Hepatocyte (in vitro differentiated cells): ENCODE measurements around the gene CELSR1. TPM values are rescaled to one million over a fixed set of nuclear protein-coding genes. Genes with fewer than 3 reads are reported as not detected.

Source experiments
- DNase-seq: peaks from one replicate; pipeline ENCODE4 v3.0.0-alpha.2; 2016; ENCODE audit warnings: low spot score
- H2AFZ ChIP-seq: fragments of 200-600 bp; sonication (generic); 2 replicates; pipeline ENCODE4 v1.6.0; 2016; ENCODE audit warnings: antibody characterized with exemption, mild to moderate bottlenecking
- H3K27ac ChIP-seq: fragments of 200-600 bp; sonication (generic); 2 replicates; pipeline ENCODE4 v1.5.1; 2016; ENCODE audit warnings: mild to moderate bottlenecking
- H3K27me3 ChIP-seq: fragments of 200-600 bp; sonication (generic); 2 replicates; pipeline ENCODE4 v1.6.1; 2016
- H3K36me3 ChIP-seq: fragments of 200-600 bp; sonication (generic); replicated peaks from 2 replicates; pipeline ENCODE4 v1.5.1; 2016; ENCODE audit warnings: low read depth; ENCODE audit not compliant: insufficient read depth
- H3K4me1 ChIP-seq: fragments of 200-600 bp; sonication (generic); 2 replicates; pipeline ENCODE4 v1.5.1; 2016; ENCODE audit warnings: mild to moderate bottlenecking, moderate library complexity; ENCODE audit not compliant: insufficient read depth
- H3K4me2 ChIP-seq: fragments of 200-600 bp; sonication (generic); 2 replicates; pipeline ENCODE4 v1.6.0; 2016
- H3K4me3 ChIP-seq: fragments of 200-600 bp; sonication (generic); 2 replicates; pipeline ENCODE4 v1.5.1; 2016; ENCODE audit warnings: mild to moderate bottlenecking
- H3K79me2 ChIP-seq: fragments of 200-600 bp; sonication (generic); 2 replicates; pipeline ENCODE4 v1.6.0; 2017; ENCODE audit warnings: mild to moderate bottlenecking
- H3K9me2 ChIP-seq: fragments of 200-600 bp; sonication (generic); replicated peaks from 2 replicates; pipeline ENCODE4 v1.6.0; 2017; ENCODE audit warnings: mild to moderate bottlenecking; ENCODE audit not compliant: insufficient read depth
- H3K9me3 ChIP-seq: fragments of 200-600 bp; sonication (generic); 2 replicates; pipeline ENCODE4 v1.5.1; 2016; ENCODE audit warnings: low read depth, mild to moderate bottlenecking
- H4K20me1 ChIP-seq: fragments of 200-600 bp; sonication (generic); 2 replicates; pipeline ENCODE4 v1.6.0; 2016; ENCODE audit warnings: mild to moderate bottlenecking; ENCODE audit not compliant: insufficient read depth, poor library complexity, severe bottlenecking
- CTCF ChIP-seq: fragments of 200-600 bp; sonication (generic); IDR thresholded peaks from 2 replicates; pipeline ENCODE4 v1.5.1; 2016; ENCODE audit warnings: antibody characterized with exemption, mild to moderate bottlenecking; ENCODE audit not compliant: poor library complexity
- EZH2 ChIP-seq: fragments of 200-600 bp; sonication (generic); IDR thresholded peaks from 2 replicates; pipeline ENCODE4 v1.6.1; 2016; ENCODE audit warnings: antibody characterized with exemption, mild to moderate bottlenecking, borderline replicate concordance
- EZH2phosphoT487 ChIP-seq: fragments of 200-600 bp; sonication (generic); IDR thresholded peaks from one replicate; pipeline ENCODE4 v1.6.1; 2018; ENCODE audit warnings: antibody characterized with exemption, mild to moderate bottlenecking, low read depth, moderate library complexity; ENCODE audit not compliant: unreplicated experiment, severe bottlenecking
- WGBS: methylation state at CpG from one replicate; pipeline ENCODE4 v1.1.6; 2016; ENCODE audit warnings: low lambda C conversion rate; ENCODE audit errors: missing lambda C conversion rate; 5-methylcytosine and 5-hydroxymethylcytosine counted together
- polyA plus RNA-seq: library from polyadenylated mRNA; unstranded; fragments of >200 nt; fragmentation: Nextera tagmentation; extraction: Ambion mirVana; gene quantifications from 2 replicates; pipeline ENCODE4 v1.2.1, GENCODE V29; 2016
- total RNA-seq: library from RNA; depleted of rRNA; stranded (reverse); fragments of >200 nt; gene quantifications from 2 replicates; pipeline ENCODE4 v1.2.3, GENCODE V29; 2014

The CELSR1 gene
- total and polyA plus RNA-seq, 2 experiments from 2014 or later: 3.0 to 8.7 TPM

- peaks cover 28% of the 10 kb centered on the region for H3K4me1 ChIP-seq
- no peaks in the 10 kb centered on the region for H3K27me3 ChIP-seq
- no peaks in the 10 kb centered on the region for H3K36me3 ChIP-seq
- H4K20me1 ChIP-seq: no peaks in the 10 kb centered on the region
- H2AFZ ChIP-seq: no peak overlapping the region
- TF ChIP-seq CTCF (no peak), EZH2phosphoT487 (no peak), EZH2 (no peak)
- H3K9me3 ChIP-seq: peaks cover 5% of the 10 kb centered on the region
- H3K79me2 ChIP-seq: no peaks in the 10 kb centered on the region
- 28% methylated on average over 27 of the region's 27 CpGs for WGBS
- DNase-seq: peak; percentile 89
- H3K27ac ChIP-seq: peak overlapping the region; percentile 93
- H3K9me2 ChIP-seq: no peaks in the 10 kb centered on the region
- H3K4me3 ChIP-seq: no peak overlapping the region
- H3K4me2 ChIP-seq: peak overlapping the region; percentile 63
Observed at GRCh38 chr22:46377525-46378425, 159.6 kb downstream of the CELSR1 start.

GRCh38 chr22:46376908-46377524, 160.4 kb downstream of the CELSR1 start:
- H3K27ac ChIP-seq: peak overlapping the region; percentile 93
- H3K79me2 ChIP-seq: no peaks in the 10 kb centered on the region
- peaks cover 5% of the 10 kb centered on the region for H3K9me3 ChIP-seq
- no peaks in the 10 kb centered on the region for H3K27me3 ChIP-seq
- WGBS: 86% methylated on average over 19 of the region's 19 CpGs
- no peaks in the 10 kb centered on the region for H3K36me3 ChIP-seq
- TF ChIP-seq EZH2phosphoT487 (no peak), CTCF (no peak), EZH2 (no peak)
- no peak overlapping the region for H2AFZ ChIP-seq
- H4K20me1 ChIP-seq: no peaks in the 10 kb centered on the region
- peaks cover 28% of the 10 kb centered on the region for H3K4me1 ChIP-seq
- no peak overlapping the region for H3K4me2 ChIP-seq
- no peak overlapping the region for H3K4me3 ChIP-seq
- DNase-seq: no peak
- no peaks in the 10 kb centered on the region for H3K9me2 ChIP-seq

GRCh38 chr22:46376111-46376510, 161.3 kb downstream of the CELSR1 start:
- Histone ChIP-seq H3K79me2 (no peaks in the 10 kb centered on the region), H3K27me3 (no peaks in the 10 kb centered on the region), H3K36me3 (no peaks in the 10 kb centered on the region), H3K27ac (no peak overlapping the region), H2AFZ (no peak overlapping the region), H3K4me2 (no peak overlapping the region), H3K4me3 (no peak overlapping the region), H3K4me1 (peaks cover 28% of the 10 kb centered on the region), H4K20me1 (no peaks in the 10 kb centered on the region), H3K9me3 (peaks cover 5% of the 10 kb centered on the region), H3K9me2 (no peaks in the 10 kb centered on the region)
- 97% methylated on average over 3 of the region's 3 CpGs for WGBS
- TF ChIP-seq EZH2: no peak
- TF ChIP-seq CTCF: no peak
- no peak for DNase-seq
